DND-41 (cell line): Measurements from ENCODE around the gene BRMS1.

Experiments
- EZH2 ChIP-seq: IDR thresholded peaks from 3 replicates; pipeline ENCODE4 v1.6.1; 2012; ENCODE audit warnings: borderline replicate concordance, low read depth, mild to moderate bottlenecking, moderate library complexity, low read length, inconsistent platforms; ENCODE audit not compliant: severe bottlenecking
- TF ChIP-seq, protein P1 (sequence below): IDR thresholded peaks from 2 replicates; pipeline ENCODE4 v1.5.1; 2012; ENCODE audit warnings: borderline replicate concordance, low read length, moderate library complexity, mild to moderate bottlenecking; ENCODE audit not compliant: poor library complexity, severe bottlenecking; ENCODE audit errors: extremely low read depth

DNA sequence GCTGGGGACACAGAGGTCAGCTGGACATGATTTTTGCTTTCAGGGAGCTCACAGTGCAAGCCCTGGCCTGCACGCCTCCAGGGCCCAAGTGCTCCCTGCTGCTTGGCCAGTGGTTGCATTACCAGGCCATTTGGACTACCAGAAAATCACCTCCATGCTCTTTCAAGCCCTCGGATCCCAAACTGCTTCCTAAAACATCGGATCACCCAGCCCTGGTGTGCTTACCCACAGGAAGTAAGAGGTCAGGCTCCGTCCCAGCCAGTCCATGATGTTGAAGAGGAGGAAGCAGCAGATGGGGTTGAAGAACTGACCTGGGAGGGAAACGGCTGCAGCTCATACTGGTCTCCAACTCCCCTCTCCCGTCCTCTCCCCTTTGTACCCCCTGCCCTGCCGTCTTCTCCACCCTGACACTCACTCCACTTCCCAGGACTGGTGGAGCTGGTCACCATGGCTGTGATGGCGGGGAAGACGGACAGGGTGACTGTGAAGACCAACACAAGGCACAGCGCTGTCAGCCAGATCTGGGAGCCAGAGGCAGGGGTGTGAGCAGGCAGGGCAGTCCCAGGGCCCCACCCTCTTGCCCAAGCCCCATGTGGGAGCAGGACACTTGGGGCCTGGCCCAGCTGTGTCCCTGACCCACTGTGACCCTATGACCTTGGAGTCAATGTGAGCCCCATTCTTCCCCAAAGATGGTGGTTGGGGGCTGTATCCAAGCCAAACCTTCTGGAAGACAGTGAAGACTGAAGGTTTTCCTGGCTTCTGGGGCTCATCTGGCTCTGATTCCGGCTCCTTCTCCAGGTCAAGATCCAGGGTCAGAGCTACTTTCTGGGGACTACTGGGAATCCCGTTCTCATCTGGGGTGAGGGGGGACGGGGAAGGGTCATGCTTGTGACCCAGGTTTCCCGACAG is 21.1 kb upstream of the BRMS1 start:
- TF ChIP-seq EZH2 = no peak
- TF ChIP-seq, protein P1, sequence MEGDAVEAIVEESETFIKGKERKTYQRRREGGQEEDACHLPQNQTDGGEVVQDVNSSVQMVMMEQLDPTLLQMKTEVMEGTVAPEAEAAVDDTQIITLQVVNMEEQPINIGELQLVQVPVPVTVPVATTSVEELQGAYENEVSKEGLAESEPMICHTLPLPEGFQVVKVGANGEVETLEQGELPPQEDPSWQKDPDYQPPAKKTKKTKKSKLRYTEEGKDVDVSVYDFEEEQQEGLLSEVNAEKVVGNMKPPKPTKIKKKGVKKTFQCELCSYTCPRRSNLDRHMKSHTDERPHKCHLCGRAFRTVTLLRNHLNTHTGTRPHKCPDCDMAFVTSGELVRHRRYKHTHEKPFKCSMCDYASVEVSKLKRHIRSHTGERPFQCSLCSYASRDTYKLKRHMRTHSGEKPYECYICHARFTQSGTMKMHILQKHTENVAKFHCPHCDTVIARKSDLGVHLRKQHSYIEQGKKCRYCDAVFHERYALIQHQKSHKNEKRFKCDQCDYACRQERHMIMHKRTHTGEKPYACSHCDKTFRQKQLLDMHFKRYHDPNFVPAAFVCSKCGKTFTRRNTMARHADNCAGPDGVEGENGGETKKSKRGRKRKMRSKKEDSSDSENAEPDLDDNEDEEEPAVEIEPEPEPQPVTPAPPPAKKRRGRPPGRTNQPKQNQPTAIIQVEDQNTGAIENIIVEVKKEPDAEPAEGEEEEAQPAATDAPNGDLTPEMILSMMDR = no peak
